ENCODE results near the gene MCTP1. TPM values are rescaled to one million over a fixed set of nuclear protein-coding genes. Genes with fewer than 3 reads are reported as not detected.

MCTP1 gene
- total RNA-seq, 2 donors from 2014 or later: 5.1 to 10.0 TPM

GRCh38 chr5:95080441-95080840 lies 204.5 kb downstream of the MCTP1 start:
- no peaks in the 10 kb centered on the region for H3K4me1 ChIP-seq
- TF ChIP-seq CTCF (IDR thresholded peaks at IDR 0.05): no peak
- H3K27me3 ChIP-seq: no peaks in the 10 kb centered on the region
- no peak for DNase-seq (ENCODE audit: low spot score)
- H3K9me3 ChIP-seq: no peaks in the 10 kb centered on the region
- H3K36me3 ChIP-seq: no peaks in the 10 kb centered on the region
- peak overlapping the region in 1 of 2 donors; percentile 11 for H3K27ac ChIP-seq
- H3K4me3 ChIP-seq: peak overlapping the region; percentile 26 to 38

GRCh38 chr5:95080030-95080429 lies 204.9 kb downstream of the MCTP1 start:
- peak overlapping the region; percentile 26 to 38 for H3K4me3 ChIP-seq
- peak overlapping the region in 1 of 2 donors; percentile 11 for H3K27ac ChIP-seq
- no peaks in the 10 kb centered on the region for H3K9me3 ChIP-seq
- H3K36me3 ChIP-seq: no peaks in the 10 kb centered on the region
- no peaks in the 10 kb centered on the region for H3K27me3 ChIP-seq
- TF ChIP-seq CTCF (IDR thresholded peaks at IDR 0.05): no peak
- DNase-seq (ENCODE audit: low spot score): no peak
- H3K4me1 ChIP-seq: no peaks in the 10 kb centered on the region

GRCh38 chr5:95078868-95079267 lies 206.0 kb downstream of the MCTP1 start:
- TF ChIP-seq CTCF (IDR thresholded peaks at IDR 0.05): no peak
- Histone ChIP-seq H3K36me3 (no peaks in the 10 kb centered on the region), H3K27ac (no peak overlapping the region), H3K27me3 (no peaks in the 10 kb centered on the region), H3K9me3 (no peaks in the 10 kb centered on the region), H3K4me1 (no peaks in the 10 kb centered on the region), H3K4me3 (no peak overlapping the region)
- DNase-seq (ENCODE audit: low spot score): no peak

- H3K4me3 ChIP-seq: no peak overlapping the region
- H3K27ac ChIP-seq: peak overlapping the region in 1 of 2 donors; percentile 23
- no peak for DNase-seq (ENCODE audit: low spot score)
- no peaks in the 10 kb centered on the region for H3K36me3 ChIP-seq
- no peaks in the 10 kb centered on the region for H3K27me3 ChIP-seq
- H3K9me3 ChIP-seq: no peaks in the 10 kb centered on the region
- no peaks in the 10 kb centered on the region for H3K4me1 ChIP-seq
- no peak for TF ChIP-seq CTCF (IDR thresholded peaks at IDR 0.05)
Measured at GRCh38 chr5:95076395-95077185, 208.3 kb downstream of the MCTP1 start.

GRCh38 chr5:95075111-95075510 lies 209.8 kb downstream of the MCTP1 start:
- Histone ChIP-seq H3K4me1 (peaks cover 0 to 10% of the 10 kb centered on the region in 2 donors), H3K9me3 (no peaks in the 10 kb centered on the region), H3K27ac (no peak overlapping the region), H3K4me3 (no peak overlapping the region), H3K36me3 (no peaks in the 10 kb centered on the region), H3K27me3 (no peaks in the 10 kb centered on the region)
- no peak for DNase-seq (ENCODE audit: low spot score)
- TF ChIP-seq CTCF (IDR thresholded peaks at IDR 0.05): no peak

GRCh38 chr5:95072281-95072680 lies 212.6 kb downstream of the MCTP1 start:
- DNase-seq (ENCODE audit: low spot score): no peak
- Histone ChIP-seq H3K4me1 (peaks cover 0 to 13% of the 10 kb centered on the region in 2 donors), H3K27ac (no peak overlapping the region), H3K9me3 (no peaks in the 10 kb centered on the region), H3K36me3 (no peaks in the 10 kb centered on the region), H3K4me3 (no peak overlapping the region), H3K27me3 (no peaks in the 10 kb centered on the region)
- TF ChIP-seq CTCF (IDR thresholded peaks at IDR 0.05): no peak

Data from right atrium auricular region (tissue), 2 donors.